DMS 273 (cell line): ENCODE results near the gene CBLIF.
A peak's percentile ranks its signal among the peaks of the same experiment; 100 is the strongest.
"Not testable (repeated sequence)": the region's sequence is repeated elsewhere in the genome, so short reads cannot be mapped to it uniquely, and the experiment has no call there.

Experiments used
- DNase-seq: peaks from one replicate; lab custom pipeline; 2025; ENCODE audit not compliant: unreplicated experiment; lab: John Stamatoyannopoulos, UW

CBLIF gene

DNA sequence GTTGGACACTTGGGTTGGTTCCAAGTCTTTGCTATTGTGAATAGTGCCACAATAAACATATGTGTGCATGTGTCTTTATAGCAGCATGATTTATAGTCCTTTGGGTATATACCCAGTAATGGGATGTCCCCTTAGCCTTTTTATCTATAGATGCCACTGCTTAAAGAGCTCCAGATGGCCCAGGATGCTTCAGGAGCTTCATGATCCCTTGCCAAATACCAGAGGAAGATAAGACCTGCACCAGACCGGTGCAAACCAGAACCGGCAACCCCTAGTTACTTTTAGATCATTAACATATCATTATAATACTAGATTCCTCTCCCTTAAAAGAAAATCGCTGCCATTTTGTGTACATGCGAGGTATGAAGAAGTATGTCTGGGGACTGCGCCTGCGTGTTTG, 3.1 kb upstream of the CBLIF start:
- not testable (repeated sequence) for DNase-seq

GRCh38 chr11:59847626-59848025, 2.3 kb upstream of the CBLIF start:
- no peak for DNase-seq

DNA sequence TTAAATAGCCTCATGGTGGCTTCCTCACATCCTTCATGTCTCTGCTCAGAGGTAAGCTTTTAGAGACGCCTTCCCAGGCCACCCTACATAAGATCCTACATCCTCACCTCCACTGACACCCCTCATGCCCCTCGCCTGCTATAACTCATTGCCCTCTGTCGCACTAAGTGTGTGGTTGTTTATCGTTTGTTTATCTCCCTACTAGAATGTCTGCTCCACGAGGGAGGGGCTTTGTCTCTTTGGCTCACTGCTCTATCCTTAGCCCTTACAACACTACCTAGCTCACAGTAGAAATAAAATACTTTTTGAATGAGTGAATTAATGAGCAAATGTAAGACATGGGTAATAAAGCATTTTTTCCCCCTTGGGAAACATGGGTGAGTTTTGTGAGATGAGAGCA, 1.3 kb upstream of the CBLIF start:
- DNase-seq, result no peak

DNA sequence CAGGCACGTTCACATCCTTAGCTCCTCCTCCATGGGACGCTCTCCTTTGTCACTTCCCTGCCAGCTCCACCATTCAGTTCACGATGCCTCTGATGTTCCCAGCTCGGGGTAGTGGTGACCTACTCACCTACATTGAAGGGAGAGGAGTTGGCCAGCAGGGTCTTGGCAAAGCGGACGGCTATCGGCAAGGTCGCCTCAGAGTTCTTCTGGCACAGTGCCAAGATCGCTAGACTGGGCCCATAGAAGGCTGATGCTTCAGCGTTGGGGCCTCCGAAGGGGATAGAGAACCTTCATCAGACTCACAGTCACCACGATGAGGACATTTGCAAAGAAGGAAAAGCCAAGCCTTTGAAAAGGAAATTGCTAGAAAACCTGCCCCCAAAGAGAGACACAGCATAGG, 3.0 kb downstream of the CBLIF start:
- no peak for DNase-seq

DNA sequence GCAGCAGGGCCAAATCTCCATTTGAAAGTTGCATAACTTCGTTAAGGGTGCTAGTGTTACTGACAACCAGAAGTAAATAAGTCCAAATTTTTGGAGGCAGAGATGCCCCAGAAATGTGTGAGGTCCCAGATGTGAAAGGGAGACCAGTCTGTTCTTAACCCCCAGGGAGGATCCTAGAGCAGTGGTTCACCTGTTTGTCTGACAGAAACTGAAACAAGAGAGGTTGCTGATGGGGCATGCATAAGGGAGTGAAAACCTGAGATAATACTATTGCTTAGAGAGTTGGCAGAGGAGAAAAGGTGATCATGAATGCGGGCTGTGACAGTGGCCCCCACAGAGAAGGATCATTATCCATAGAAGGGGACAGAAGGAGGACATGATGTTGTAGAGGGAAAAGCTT, 3.8 kb downstream of the CBLIF start:
- DNase-seq, result no peak

- DNase-seq, result no peak
Measured at GRCh38 chr11:59839615-59840014, 5.7 kb downstream of the CBLIF start.

DNA sequence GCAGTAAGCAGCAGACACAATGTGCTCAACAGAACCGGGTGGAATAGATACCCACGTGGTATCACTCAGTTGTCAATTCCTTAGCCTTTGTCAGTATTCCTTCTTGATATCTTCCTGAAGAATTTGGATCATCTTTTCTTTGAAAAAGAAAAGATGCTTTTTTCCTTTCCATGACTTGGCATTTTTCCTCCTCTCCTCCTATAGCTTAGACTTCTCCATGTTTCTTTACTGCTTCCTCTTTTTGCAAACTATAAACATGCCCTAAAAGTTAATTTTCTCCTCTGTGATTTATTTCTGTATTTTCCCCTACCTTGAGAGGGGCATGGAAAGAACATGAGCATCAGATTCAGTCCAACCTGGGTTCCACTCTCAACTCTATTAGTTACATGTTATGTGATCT, 11.7 kb downstream of the CBLIF start:
- no peak for DNase-seq

DNA sequence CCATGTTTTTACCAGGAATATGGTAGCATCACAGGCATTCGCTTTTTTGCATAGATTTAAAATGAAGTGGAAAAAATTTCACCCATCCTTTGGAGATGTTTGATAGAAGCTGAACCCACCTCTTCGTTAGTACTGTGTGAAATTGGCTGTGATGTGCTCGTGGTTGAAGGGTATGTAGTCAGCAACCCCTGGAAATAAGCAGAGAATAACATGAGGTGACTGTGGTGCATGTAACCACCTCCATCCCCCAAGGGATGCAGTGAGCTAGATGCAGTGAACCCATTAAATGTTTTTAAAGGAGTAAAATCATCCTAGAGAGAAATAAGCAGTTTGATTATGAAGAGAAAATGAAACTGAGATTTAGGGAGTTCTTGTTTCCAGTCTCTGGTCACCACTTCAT, 15.9 kb downstream of the CBLIF start:
- no peak for DNase-seq

DNA sequence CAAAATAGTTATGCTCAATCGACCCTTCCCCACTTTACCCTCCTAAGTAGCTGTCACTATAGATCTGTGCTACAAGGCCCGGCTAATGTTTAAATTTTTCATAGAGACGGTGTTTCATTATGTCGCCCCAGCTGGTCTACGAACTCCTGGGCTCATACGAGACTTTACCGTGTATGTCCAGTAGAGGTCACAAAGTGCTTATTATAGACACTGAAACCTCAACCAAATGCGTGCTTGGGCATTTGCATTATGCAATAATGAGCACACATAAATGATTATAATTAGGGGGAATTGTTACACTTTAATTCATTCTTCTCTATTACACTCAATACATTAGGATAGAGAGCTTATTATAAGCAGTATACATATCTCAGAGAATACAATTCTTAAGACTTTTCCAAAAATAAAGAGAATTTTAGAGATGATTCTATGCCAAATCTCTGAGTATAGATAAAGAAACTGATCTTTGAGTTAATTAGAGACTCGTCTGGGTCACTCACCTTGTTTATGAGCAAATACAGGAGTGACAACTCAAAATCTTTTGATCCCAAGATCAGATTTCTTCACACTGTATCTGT, 22.2 kb downstream of the CBLIF start:
- DNase-seq, result peak; percentile 69

GRCh38 chr11:59818572-59818971, 26.7 kb downstream of the CBLIF start:
- DNase-seq, result no peak

DNA sequence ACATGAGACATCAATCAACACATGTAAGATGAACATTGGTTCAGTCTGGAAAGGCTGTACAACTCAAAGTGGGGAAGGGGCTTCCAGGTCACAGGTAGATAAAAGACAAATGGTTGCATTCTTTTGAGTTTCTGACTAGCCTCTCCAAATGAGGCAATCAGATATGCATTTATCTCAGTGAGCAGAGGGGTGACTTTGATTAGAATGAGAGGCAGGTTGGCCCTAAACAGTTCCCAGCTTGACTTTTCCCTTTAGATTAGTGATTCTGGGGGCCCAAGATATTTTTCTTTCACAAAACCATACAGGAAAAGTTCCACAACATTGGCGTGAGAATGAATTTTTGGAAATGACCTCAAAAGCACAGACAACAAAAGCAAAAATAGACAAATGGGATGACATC, 28.9 kb downstream of the CBLIF start:
- not testable (repeated sequence) for DNase-seq

GRCh38 chr11:59815754-59816153, 29.5 kb downstream of the CBLIF start:
- DNase-seq, result no peak

DNA sequence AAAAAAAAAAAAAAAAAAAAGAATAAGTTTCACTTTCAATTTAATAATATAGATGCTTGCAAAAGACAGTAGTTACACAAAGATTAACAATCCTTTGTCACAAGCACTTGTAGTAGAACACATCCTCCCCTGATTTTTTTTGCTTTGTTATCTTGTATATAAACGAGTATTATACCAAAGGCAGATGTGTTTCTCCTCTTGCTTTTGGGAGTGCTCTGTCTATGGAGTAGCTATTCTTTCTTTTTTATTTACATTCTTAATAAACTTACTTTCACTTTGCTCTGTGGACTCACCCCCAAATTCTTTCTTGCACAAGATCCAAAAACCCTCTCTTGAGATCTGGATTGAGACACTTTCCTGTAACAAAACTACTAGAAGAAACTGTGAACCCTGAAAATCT, 31.3 kb downstream of the CBLIF start:
- DNase-seq, result no peak

DNA sequence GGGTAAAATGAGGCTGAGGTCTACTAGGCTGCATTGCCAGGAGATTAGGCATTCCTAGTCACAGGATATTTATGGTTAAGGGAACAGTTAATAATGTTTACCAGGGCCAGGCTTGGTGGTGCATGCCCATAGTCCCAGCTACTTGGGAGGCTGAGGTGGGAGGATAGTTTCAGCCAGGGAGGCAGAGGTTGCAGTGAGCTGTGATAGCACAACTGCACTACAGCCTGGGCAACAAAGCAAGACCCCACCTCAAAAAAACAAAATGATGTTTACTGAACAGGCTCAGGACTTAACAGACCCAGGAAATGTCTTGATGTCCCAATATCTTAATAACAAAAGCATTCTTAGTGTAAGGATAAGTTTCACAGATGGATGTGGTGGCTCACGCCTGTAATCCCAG, 31.9 kb downstream of the CBLIF start:
- DNase-seq, result no peak

GRCh38 chr11:59812220-59812619, 33.1 kb downstream of the CBLIF start:
- no peak for DNase-seq

DNA sequence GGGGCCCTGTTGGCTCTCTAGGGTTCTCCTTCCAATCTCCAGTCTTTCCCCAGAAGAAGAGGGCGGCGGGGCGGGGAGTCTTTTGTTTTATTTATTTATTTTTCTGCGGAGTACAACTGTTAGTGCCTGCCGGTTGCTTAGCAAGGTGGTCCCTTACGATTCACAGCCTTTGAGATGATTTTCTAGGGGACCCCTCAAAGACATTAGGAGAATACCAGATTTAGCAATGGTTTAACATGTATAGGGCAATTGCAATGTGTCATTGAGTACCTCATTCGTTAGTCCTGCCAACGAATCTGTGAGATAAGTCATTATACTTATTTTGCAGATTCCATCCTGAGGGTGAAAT, 34.4 kb downstream of the CBLIF start:
- DNase-seq, result no peak

GRCh38 chr11:59810189-59810910, 34.9 kb downstream of the CBLIF start, which contains the start of gene MRPL16:
MRPL16 (minus strand) TSS chr11:59810778; CDS start chr11:59810658, 120 bp downstream.
- DNase-seq, result peak; percentile 91

- DNase-seq, result no peak
Measured at GRCh38 chr11:59807047-59807610, 38.2 kb downstream of the CBLIF start.

GRCh38 chr11:59804061-59804460, 41.2 kb downstream of the CBLIF start:
- DNase-seq, result no peak

- peak; percentile 62 for DNase-seq
Measured at GRCh38 chr11:59802639-59803176, 42.6 kb downstream of the CBLIF start.

- DNase-seq, result peak; percentile 4
Measured at GRCh38 chr11:59801981-59802638, 43.2 kb downstream of the CBLIF start.

GRCh38 chr11:59801160-59801706, 44.1 kb downstream of the CBLIF start:
- peak; percentile 19 for DNase-seq
